K562 (cell line): ENCODE measurements around the gene CUL9. TPM values are rescaled to one million over a fixed set of nuclear protein-coding genes. Genes with fewer than 3 reads are reported as not detected.

Experiments
- ARID4B ChIP-seq: sonication (generic); formaldehyde crosslinking; IDR thresholded peaks from 2 replicates; pipeline ENCODE4 v1.8.0; 2022; ENCODE audit warnings: mild to moderate bottlenecking, missing genetic modification reagents
- CBFA2T3 ChIP-seq: fragments of 450-650 bp; IDR thresholded peaks from 2 replicates; pipeline ENCODE4 v1.6.1; 2017
- DNMT1 ChIP-seq: fragments of 450-650 bp; IDR thresholded peaks from 2 replicates; pipeline ENCODE4 v1.6.1; 2016; ENCODE audit warnings: antibody characterized with exemption, mild to moderate bottlenecking
- FOXM1 ChIP-seq, 2 experiments: fragments of 450-650 bp in 1 of 2; sonication (generic) in 1 of 2; formaldehyde crosslinking in 1 of 2; IDR thresholded peaks; 2 replicates each; pipeline versions ENCODE4 v1.6.1 to v1.9.0; 2017 to 2022; ENCODE audit warnings: low read depth in 2 of 2, mild to moderate bottlenecking in 2 of 2, missing genetic modification reagents in 1 of 2, moderate library complexity in 1 of 2
- GABPA ChIP-seq: fragments of 200-800 bp; sonication (Bioruptor generic); conservative IDR thresholded peaks from 2 replicates; pipeline ENCODE4 v1.6.1; 2016; ENCODE audit warnings: low read depth, missing genetic modification characterization, missing compliant biosample characterization
- HNRNPL ChIP-seq: fragments of 200-400 bp; formaldehyde crosslinking; IDR thresholded peaks from 2 replicates; pipeline ENCODE4 v1.6.1; 2017; ENCODE audit warnings: low read depth, mild to moderate bottlenecking, low read length
- JUN ChIP-seq, 2 experiments: sonication (generic) in 1 of 2; formaldehyde crosslinking in 1 of 2; IDR thresholded peaks; 2 replicates each; pipeline versions ENCODE4 v1.6.1 to v1.8.0; 2012 to 2022; ENCODE audit warnings: borderline replicate concordance in 2 of 2, mild to moderate bottlenecking in 2 of 2, improper control_type of control experiment in 1 of 2, low read depth in 1 of 2, low read length in 1 of 2, missing genetic modification reagents in 1 of 2
- MITF ChIP-seq: IDR thresholded peaks from 2 replicates; pipeline ENCODE4 v1.6.1; 2014; ENCODE audit warnings: antibody characterized with exemption
- NCOA2 ChIP-seq, 2 experiments: fragments of 450-650 bp; IDR thresholded peaks; 2 replicates each; pipeline ENCODE4 v1.6.1; 2018; ENCODE audit warnings: mild to moderate bottlenecking in 2 of 2, moderate library complexity in 1 of 2; ENCODE audit not compliant: partially characterized antibody in 2 of 2
- PBX2 ChIP-seq, 2 experiments: IDR thresholded peaks in 1 of 2; conservative IDR thresholded peaks in 1 of 2; 2 replicates each; pipeline ENCODE4 v1.6.1; 2016; ENCODE audit warnings: low read depth in 2 of 2, mild to moderate bottlenecking in 1 of 2, missing compliant biosample characterization in 1 of 2, missing genetic modification characterization in 1 of 2, moderate library complexity in 1 of 2
- SMARCA5 ChIP-seq: fragments of 450-650 bp; IDR thresholded peaks from 2 replicates; pipeline ENCODE4 v1.6.1; 2016
- SOX6 ChIP-seq: fragments of 450-650 bp; IDR thresholded peaks from 2 replicates; pipeline ENCODE4 v1.6.1; 2014; ENCODE audit warnings: mild to moderate bottlenecking
- SP1 ChIP-seq: sonication (generic); formaldehyde crosslinking; IDR thresholded peaks from 2 replicates; pipeline ENCODE4 v1.8.1; 2022; ENCODE audit warnings: mild to moderate bottlenecking, missing genetic modification reagents
- WHSC1 ChIP-seq: IDR thresholded peaks from one replicate; pipeline ENCODE4 v1.6.1; 2012; ENCODE audit warnings: low read length, control low read depth, inconsistent platforms
- ZNF324 ChIP-seq: fragments of 250-450 bp; sonication (Bioruptor Pico); IDR thresholded peaks from 2 replicates; pipeline ENCODE4 v1.4.0; 2020; ENCODE audit warnings: mild to moderate bottlenecking
- ZNF384 ChIP-seq: IDR thresholded peaks from 2 replicates; pipeline ENCODE4 v1.6.1; 2012; ENCODE audit warnings: low read depth, low read length, improper control_type of control experiment
- ZNF707 ChIP-seq: fragments of 250-450 bp; sonication (Bioruptor Pico); conservative IDR thresholded peaks from 2 replicates; pipeline ENCODE4 v1.8.0; 2022; ENCODE audit warnings: inconsistent platforms, mild to moderate bottlenecking, moderate library complexity
- polyA plus RNA-seq, 8 experiments: library from polyadenylated mRNA; depleted of rRNA in 4 of 8; stranded (reverse) in 5 of 8; unstranded in 3 of 8; fragments of >200 nt; fragmentation: Nextera tagmentation in 2 of 8; fragmentation: Illumina TruSeq in 1 of 8; extraction: Ambion mirVana in 2 of 8; extraction: Trizol in 1 of 8; gene quantifications; 2 replicates each; pipeline versions ENCODE4 v1.2.1 to v1.2.3, GENCODE V29; 2011 to 2014; ENCODE audit warnings: inconsistent platforms in 1 of 8, missing spikeins in 1 of 8
- total RNA-seq, 7 experiments: library from RNA; depleted of rRNA in 6 of 7; stranded (reverse); fragments of >200 nt in 6 of 7; fragmentation: Illumina TruSeq in 2 of 7; extraction: Trizol in 2 of 7; gene quantifications; 2 replicates each; pipeline versions ENCODE4 v1.2.1 to v1.2.3, GENCODE V29; 2011 to 2021; ENCODE audit warnings: low replicate concordance in 1 of 7

Gene CUL9
- total and polyA plus RNA-seq, 9 of the 15 experiments (the other 6 are each of a cell fraction or from before 2014, with no cell fraction given): 0.50 to 20.7 (median 6.6) TPM

GRCh38 chr6:43181942-43182860, at the start of gene CUL9 (continued):
- TF ChIP-seq PBX2 (CRISPR knock-in tag; IDR thresholded peaks at IDR 0.05; ENCODE audit: low read depth) (no peak), PBX2 (tag; conservative IDR thresholded peaks at IDR 0.05; ENCODE audit: low read depth) (no peak), GABPA (tag) (peak; percentile 89), JUN (IDR thresholded peaks at IDR 0.05; ENCODE audit: borderline replicate concordance, low read depth, low read length) (peak; percentile 59; the same call in 1 of the 2 replicates), JUN (CRISPR knock-in tag; IDR thresholded peaks at IDR 0.05; ENCODE audit: borderline replicate concordance) (peak; percentile 92), FOXM1 (IDR thresholded peaks at IDR 0.05; ENCODE audit: low read depth) (no peak; the same call in 1 of the 2 replicates), FOXM1 (CRISPR knock-in tag; IDR thresholded peaks at IDR 0.05; ENCODE audit: low read depth) (no peak), SOX6 (peak; percentile 52; the same call in 1 of the 2 replicates), SMARCA5 (0 out of 2 replicates have a peak, but pooled peaks have one; percentile 83), NCOA2 (IDR thresholded peaks at IDR 0.05; ENCODE audit: partially characterized antibody in 2 of 2) (no peak), HNRNPL (peak; percentile 84), WHSC1 (no peak), ZNF324 (CRISPR knock-in tag) (no peak), CBFA2T3 (peak; percentile 65), ARID4B (CRISPR knock-in tag) (peak; percentile 89), ZNF384 (peak; percentile 41; the same call in 1 of the 2 replicates), MITF (0 out of 2 replicates have a peak, but pooled peaks have one; percentile 73), DNMT1 (peak; percentile 68; the same call in 1 of the 2 replicates), ZNF707 (CRISPR knock-in tag) (no peak), SP1 (peak; percentile 83)
